Neural crest cell (in vitro differentiated cells): ENCODE results near the gene C19orf12. TPM values are rescaled to one million over a fixed set of nuclear protein-coding genes. Genes with fewer than 3 reads are reported as not detected.
"Not testable (repeated sequence)": the region's sequence is repeated elsewhere in the genome, so short reads cannot be mapped to it uniquely, and the experiment has no call there.

ENCODE experiments used
- DNase-seq: peaks from one replicate; pipeline ENCODE4 v3.0.0; 2021; ENCODE audit warnings: low read depth, mixed read lengths, low spot score
- H3K27ac Mint-ChIP-seq: one replicate; pipeline ENCODE4 v1.8.0; 2021; ENCODE audit warnings: mild to moderate bottlenecking, mixed read lengths; ENCODE audit not compliant: unreplicated experiment
- H3K27me3 Mint-ChIP-seq: 2 replicates; pipeline ENCODE4 v1.8.0; 2021; ENCODE audit warnings: low read depth, mild to moderate bottlenecking, mixed read lengths
- H3K36me3 Mint-ChIP-seq: 2 replicates; pipeline ENCODE4 v1.8.0; 2021; ENCODE audit warnings: low read depth, mild to moderate bottlenecking, mixed read lengths
- H3K4me1 Mint-ChIP-seq: 2 replicates; pipeline ENCODE4 v1.8.0; 2021; ENCODE audit warnings: mixed read lengths
- H3K4me3 Mint-ChIP-seq: one replicate; pipeline ENCODE4 v1.8.0; 2021; ENCODE audit warnings: mild to moderate bottlenecking, mixed read lengths
- H3K9me3 Mint-ChIP-seq: 2 replicates; pipeline ENCODE4 v1.8.0; 2021; ENCODE audit warnings: mixed read lengths
- total RNA-seq: library from RNA; stranded (reverse); gene quantifications from 2 replicates; pipeline ENCODE4 v1.2.1, GENCODE V29; 2021
- TF ChIP-seq, protein P1 (sequence below): fragments of 200-600 bp; sonication (generic); conservative IDR thresholded peaks from 2 replicates; pipeline ENCODE4 v1.5.0; 2021; ENCODE audit warnings: antibody characterized with exemption, mild to moderate bottlenecking

The C19orf12 gene
- total RNA-seq, 1 donor from 2014 or later, result 38.1 TPM

DNA sequence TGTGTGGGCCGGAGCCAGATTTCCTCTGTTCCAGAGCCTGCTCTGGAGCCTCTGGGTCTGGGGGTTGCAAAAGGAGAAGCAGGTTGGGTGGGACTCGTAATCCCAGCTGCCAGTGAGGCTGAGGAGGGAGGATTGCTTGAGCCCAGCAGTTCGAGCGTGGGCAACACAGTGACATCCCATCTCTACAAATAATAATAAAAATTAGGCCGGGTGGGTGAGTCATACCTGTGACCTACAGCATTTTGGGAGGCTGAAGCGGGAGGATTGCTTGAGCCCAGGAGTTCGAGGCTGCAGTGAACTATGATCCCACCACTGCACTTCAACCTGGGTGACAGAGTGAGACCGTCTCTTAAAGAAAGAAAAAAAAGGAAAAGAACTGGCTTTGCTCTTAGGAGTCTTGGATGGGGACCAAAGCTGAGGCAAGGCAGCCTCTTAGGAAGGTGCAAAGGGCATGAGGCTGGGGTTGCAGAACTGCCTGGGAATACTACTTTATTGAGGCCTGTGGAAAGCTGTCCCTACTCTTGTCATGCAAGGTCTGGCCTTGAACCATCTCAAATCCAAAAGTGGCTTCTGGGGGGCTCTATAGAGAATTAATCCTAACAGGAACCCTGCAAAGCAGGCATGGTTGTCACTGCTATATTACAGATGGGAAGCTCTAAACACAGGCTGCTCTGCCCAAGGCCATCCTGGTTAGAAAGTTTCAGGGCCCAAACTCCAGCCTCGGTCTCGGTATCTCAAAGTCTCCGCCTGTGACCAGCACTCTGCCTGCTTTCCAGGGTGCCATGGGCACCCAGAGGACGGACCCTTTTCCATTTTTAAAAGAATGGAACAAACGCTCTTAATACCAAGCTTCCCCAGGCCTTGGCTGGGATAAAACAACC lies 880 bp upstream of the C19orf12 start:
- H3K27me3 Mint-ChIP-seq, result no peaks in the 10 kb centered on the region
- no peaks in the 10 kb centered on the region for H3K36me3 Mint-ChIP-seq

DNA sequence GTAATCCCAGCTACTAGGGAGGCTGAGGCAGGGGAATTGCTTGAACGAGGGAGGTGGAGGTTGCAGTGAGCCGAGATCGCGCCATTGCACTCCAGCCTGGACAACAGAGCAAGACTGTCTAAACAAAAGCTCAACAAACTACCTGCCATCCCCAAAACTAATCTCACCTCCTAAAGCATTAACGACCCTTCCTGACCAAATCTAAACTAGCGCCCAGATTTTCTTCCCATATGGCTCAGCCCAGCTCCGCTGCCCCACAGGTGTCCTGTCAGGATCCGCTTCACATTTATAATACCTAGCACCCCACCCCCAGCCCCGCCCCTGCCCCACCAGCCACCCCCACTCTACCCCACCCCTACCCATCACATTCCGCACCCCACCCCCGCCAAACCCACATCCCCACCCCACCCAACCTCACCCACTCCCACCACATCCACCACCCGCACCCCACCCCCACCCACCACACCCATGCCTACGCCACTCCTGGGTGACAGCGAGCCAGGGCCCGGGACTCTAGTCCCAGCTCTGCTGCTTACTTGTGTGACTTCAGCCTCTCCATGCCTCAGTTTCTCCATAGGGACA lies 599 bp downstream of the C19orf12 start:
- Mint-ChIP-seq H3K27me3 (no peaks in the 10 kb centered on the region), H3K36me3 (no peaks in the 10 kb centered on the region), H3K27ac (no peak overlapping the region), H3K9me3 (no peaks in the 10 kb centered on the region), H3K4me3 (peak overlapping the region; percentile 79), H3K4me1 (peaks cover 41% of the 10 kb centered on the region)
- DNase-seq, result no peak
- TF ChIP-seq, protein P1, sequence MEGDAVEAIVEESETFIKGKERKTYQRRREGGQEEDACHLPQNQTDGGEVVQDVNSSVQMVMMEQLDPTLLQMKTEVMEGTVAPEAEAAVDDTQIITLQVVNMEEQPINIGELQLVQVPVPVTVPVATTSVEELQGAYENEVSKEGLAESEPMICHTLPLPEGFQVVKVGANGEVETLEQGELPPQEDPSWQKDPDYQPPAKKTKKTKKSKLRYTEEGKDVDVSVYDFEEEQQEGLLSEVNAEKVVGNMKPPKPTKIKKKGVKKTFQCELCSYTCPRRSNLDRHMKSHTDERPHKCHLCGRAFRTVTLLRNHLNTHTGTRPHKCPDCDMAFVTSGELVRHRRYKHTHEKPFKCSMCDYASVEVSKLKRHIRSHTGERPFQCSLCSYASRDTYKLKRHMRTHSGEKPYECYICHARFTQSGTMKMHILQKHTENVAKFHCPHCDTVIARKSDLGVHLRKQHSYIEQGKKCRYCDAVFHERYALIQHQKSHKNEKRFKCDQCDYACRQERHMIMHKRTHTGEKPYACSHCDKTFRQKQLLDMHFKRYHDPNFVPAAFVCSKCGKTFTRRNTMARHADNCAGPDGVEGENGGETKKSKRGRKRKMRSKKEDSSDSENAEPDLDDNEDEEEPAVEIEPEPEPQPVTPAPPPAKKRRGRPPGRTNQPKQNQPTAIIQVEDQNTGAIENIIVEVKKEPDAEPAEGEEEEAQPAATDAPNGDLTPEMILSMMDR, result no peak

More for the DNA sequence above, 880 bp upstream of the C19orf12 start:
- no peaks in the 10 kb centered on the region for H3K9me3 Mint-ChIP-seq
- H3K27ac Mint-ChIP-seq, result peak overlapping the region; percentile 92
- H3K4me1 Mint-ChIP-seq, result peaks cover 44% of the 10 kb centered on the region
- DNase-seq, result no peak
- TF ChIP-seq, protein P1, result no peak
- peak overlapping the region; percentile 92 for H3K4me3 Mint-ChIP-seq

DNA sequence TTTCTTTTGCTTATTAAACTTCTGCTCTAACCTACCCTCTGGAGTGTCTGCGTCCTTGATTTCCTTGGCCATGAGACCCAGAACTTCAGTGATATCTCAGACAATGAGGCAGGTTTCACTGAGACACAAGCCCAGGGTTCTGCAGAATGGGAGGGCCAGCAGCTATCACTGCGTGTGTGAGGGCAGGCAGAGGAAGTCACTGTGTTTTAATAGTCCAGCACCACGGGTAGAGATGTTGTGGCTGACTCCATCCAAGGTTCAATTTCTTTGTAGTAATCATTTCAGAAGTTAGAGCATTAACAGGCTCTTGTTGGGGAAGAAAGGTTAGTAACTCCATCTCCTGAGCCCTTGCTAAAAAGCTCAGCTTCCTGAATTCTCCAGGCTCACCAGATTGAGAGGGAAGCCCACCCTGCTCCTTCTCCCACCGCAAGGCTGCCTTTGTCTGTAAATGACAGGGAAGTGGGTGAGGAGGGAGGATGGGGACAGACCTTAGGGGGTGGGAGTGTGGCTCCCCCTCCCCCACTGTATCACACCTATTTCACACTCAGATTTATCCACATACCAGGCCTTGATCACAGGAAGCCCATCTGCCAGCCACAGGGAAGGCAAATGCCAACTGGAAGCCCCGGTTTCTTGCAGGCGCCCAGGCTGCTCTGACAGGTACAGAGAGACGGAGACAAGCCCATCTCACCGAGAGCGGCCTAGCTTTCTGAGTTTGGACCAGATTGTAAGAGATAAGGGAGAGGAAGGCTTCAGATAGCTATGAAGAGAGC lies 2.1 kb downstream of the C19orf12 start:
- no peak for DNase-seq
- no peaks in the 10 kb centered on the region for H3K9me3 Mint-ChIP-seq
- peak overlapping the region; percentile 79 for H3K4me3 Mint-ChIP-seq
- H3K36me3 Mint-ChIP-seq, result no peaks in the 10 kb centered on the region
- TF ChIP-seq, protein P1, result no peak
- H3K4me1 Mint-ChIP-seq, result peaks cover 47% of the 10 kb centered on the region
- no peak overlapping the region for H3K27ac Mint-ChIP-seq
- H3K27me3 Mint-ChIP-seq, result no peaks in the 10 kb centered on the region

DNA sequence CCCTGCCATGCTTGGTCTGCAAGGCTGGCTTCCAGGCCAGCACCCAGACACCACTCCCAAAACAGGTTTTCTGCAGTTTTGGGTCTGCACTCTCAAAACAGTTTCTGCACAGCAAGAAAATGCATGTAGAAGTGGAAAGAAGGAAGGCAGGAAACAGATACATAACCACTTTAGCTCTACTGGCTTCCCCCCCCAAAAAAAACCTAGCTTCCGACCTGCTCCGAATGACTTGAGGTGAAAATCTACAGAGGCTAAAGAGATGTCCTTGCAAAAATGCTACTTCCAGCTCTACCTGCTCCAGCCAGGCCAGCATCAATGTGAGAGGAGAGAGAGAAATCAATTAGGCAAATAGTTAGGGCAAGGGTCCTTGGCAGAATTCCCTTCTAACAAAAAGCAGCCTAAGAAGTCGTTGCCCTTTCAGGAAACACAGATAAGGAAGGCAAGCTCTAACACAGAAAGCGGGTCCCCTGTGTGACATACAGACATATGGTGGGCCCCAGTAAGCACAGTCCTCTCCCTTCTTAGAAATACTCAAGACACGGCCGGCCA lies 3.4 kb downstream of the C19orf12 start:
- peaks cover 45% of the 10 kb centered on the region for H3K4me1 Mint-ChIP-seq
- H3K27me3 Mint-ChIP-seq, result no peaks in the 10 kb centered on the region
- H3K4me3 Mint-ChIP-seq, result no peak overlapping the region
- H3K36me3 Mint-ChIP-seq, result no peaks in the 10 kb centered on the region
- TF ChIP-seq, protein P1, result no peak
- no peak overlapping the region for H3K27ac Mint-ChIP-seq
- no peak for DNase-seq
- no peaks in the 10 kb centered on the region for H3K9me3 Mint-ChIP-seq

DNA sequence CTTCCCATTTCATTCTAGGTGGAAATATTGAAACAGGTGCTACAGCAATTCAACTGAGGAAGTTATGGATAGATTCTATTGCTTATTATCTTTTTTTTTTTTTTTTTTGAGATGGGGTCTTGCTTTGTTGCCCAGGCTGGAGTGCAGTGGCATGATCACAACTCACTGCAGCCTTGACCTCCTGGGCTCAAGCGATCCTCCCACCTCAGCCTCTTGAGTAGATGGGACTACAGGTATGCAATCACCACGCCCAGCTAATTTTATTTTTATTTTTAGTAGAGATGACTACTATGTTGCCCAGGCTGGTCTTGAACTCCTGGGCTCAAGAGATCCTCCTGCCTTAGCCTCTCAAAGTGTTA lies 5.6 kb downstream of the C19orf12 start:
- H3K27me3 Mint-ChIP-seq, H3K27ac Mint-ChIP-seq, DNase-seq, H3K36me3 Mint-ChIP-seq, H3K9me3 Mint-ChIP-seq: not testable (repeated sequence)
- Mint-ChIP-seq H3K4me1 (peaks cover 31% of the 10 kb centered on the region), H3K4me3 (peak overlapping the region; percentile 1)
